NT2/D1 (cell line): Measurements from ENCODE around the gene KIRREL2.

Experiments
- SUZ12 ChIP-seq: IDR thresholded peaks from 2 replicates; pipeline ENCODE4 v1.6.1; 2011; ENCODE audit not compliant: insufficient read length, insufficient read depth; ENCODE audit errors: extremely low read depth
- ZNF274 ChIP-seq: IDR thresholded peaks from 2 replicates; pipeline ENCODE4 v1.6.1; 2011; ENCODE audit warnings: mild to moderate bottlenecking, low read depth, low read length

- TF ChIP-seq SUZ12 (no peak), ZNF274 (no peak)
Observed at GRCh38 chr19:35828692-35829301, 27.9 kb upstream of the KIRREL2 start.
